GM18951 (cell line): ENCODE measurements around the gene MGAT1.

ENCODE experiments used
- POLR2A ChIP-seq: IDR thresholded peaks from 4 replicates; pipeline ENCODE4 v1.6.1; 2011; ENCODE audit warnings: mild to moderate bottlenecking; ENCODE audit not compliant: insufficient read length, insufficient read depth; ENCODE audit errors: extremely low read depth
- in situ Hi-C: fragments of 300-500 bp; cut with MboI; formaldehyde crosslinking; loops from one replicate; pipeline ENCODE4 v1.12.0; 2022; ENCODE audit warnings: low sequenced_read_pairs, mixed read lengths, inconsistent platforms; ENCODE audit not compliant: unreplicated experiment

The MGAT1 gene

GRCh38 chr5:180817893-180818674, 15.5 kb upstream of the MGAT1 start:
- in situ Hi-C loops: no loop called here
- no peak for TF ChIP-seq POLR2A

- no peak for TF ChIP-seq POLR2A
- in situ Hi-C loops: no loop called here
These were observed 14.3 kb upstream of the MGAT1 start for GRCh38 chr5:180816608-180817534.

- in situ Hi-C loops: no loop called here
- no peak for TF ChIP-seq POLR2A
These were observed 12.8 kb upstream of the MGAT1 start for GRCh38 chr5:180815293-180815917.

GRCh38 chr5:180813420-180813819, 10.8 kb upstream of the MGAT1 start:
- no peak for TF ChIP-seq POLR2A
- in situ Hi-C loops: no loop called here

GRCh38 chr5:180811623-180812124, 9.1 kb upstream of the MGAT1 start:
- in situ Hi-C loops: no loop called here
- no peak for TF ChIP-seq POLR2A

GRCh38 chr5:180810959-180811622, 8.5 kb upstream of the MGAT1 start:
- no peak for TF ChIP-seq POLR2A
- in situ Hi-C loops: no loop called here

- peak; percentile 72 for TF ChIP-seq POLR2A
- in situ Hi-C loops: no loop called here
These were observed 7.8 kb upstream of the MGAT1 start for GRCh38 chr5:180810210-180810958.

- TF ChIP-seq POLR2A: peak; percentile 43
- in situ Hi-C loops: no loop called here
These were observed 7.0 kb upstream of the MGAT1 start for GRCh38 chr5:180809403-180810209.

GRCh38 chr5:180808461-180809000, 5.9 kb upstream of the MGAT1 start:
- in situ Hi-C loops: no loop called here
- TF ChIP-seq POLR2A: no peak

- no peak for TF ChIP-seq POLR2A
- in situ Hi-C loops: no loop called here
These were observed 5.2 kb upstream of the MGAT1 start for GRCh38 chr5:180807654-180808414.
